ENCODE measurements around the gene ESYT2. TPM values are rescaled to one million over a fixed set of nuclear protein-coding genes. Genes with fewer than 3 reads are reported as not detected.

ESYT2 gene
- polyA plus RNA-seq, 1 donor (not counting 4 experiments of a cell fraction or from before 2014, with no cell fraction given) = 45.9 TPM

DNA sequence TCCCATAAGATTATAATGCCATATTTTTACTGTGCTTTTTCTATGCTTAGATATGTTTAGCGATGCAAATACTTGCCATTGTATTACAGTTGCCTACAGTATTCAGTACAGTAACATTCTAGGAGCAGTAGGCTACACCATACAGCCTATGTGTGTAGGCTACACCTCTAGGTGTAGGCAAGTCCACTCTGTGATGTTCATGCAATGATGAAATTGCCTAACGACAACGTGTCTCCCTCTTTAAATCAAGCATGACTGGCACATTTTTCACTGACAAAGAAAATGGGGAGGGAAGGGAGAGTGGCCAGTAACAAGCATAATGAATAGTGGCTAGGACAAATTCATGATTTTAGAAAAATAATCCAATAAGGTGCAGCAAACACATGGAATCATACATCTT, 126.4 kb downstream of the ESYT2 start:
- FAIRE-seq = no peak
- Histone ChIP-seq H3K4me2 (ENCODE audit: control insufficient read depth, extremely low read depth, insufficient read depth, low read depth, low read length) (peak overlapping the region; percentile 93), H3K79me2 (ENCODE audit: control insufficient read depth, insufficient read depth, low read length) (peaks cover 57% of the 10 kb centered on the region), H3K9me3 (ENCODE audit: control insufficient read depth, low read depth, low read length) (no peaks in the 10 kb centered on the region), H4K20me1 (ENCODE audit: control insufficient read depth, extremely low read depth, insufficient read depth, low read length) (no peaks in the 10 kb centered on the region), H3K9ac (ENCODE audit: control insufficient read depth, extremely low read depth, insufficient read depth, low read length) (no peak overlapping the region), H3K4me1 (ENCODE audit: control insufficient read depth, extremely low read depth, insufficient read depth, low read length) (peaks cover 12% of the 10 kb centered on the region), H3K36me3 (ENCODE audit: control insufficient read depth in 2 of 2, extremely low read depth in 1 of 2, insufficient read depth in 2 of 2, low read length in 2 of 2) (peaks cover 0 to 9% of the 10 kb centered on the region in 2 experiments), H3K9me1 (ENCODE audit: control insufficient read depth, extremely low read depth, insufficient read depth, low read length) (no peaks in the 10 kb centered on the region), H3K4me3 (ENCODE audit: control insufficient read depth in 2 of 3, extremely low read depth in 1 of 3, insufficient read depth in 2 of 3, low read depth in 1 of 3, low read length in 3 of 3) (no peak overlapping the region), H3K27me3 (ENCODE audit: control insufficient read depth, extremely low read depth, insufficient read depth, low read length) (no peaks in the 10 kb centered on the region), H2AFZ (ENCODE audit: control insufficient read depth, low read length) (no peak overlapping the region), H3K27ac (ENCODE audit: control insufficient read depth, insufficient read depth, low read length) (peak overlapping the region; percentile 2)
- DNase-seq (ENCODE audit: low read depth, low spot score) = no peak
- dilution Hi-C loops (cut with MboI; ENCODE audit: extremely low pct_ligation_motif_present, low sequenced_read_pairs) = no loop called here
- TF ChIP-seq EZH2 (IDR thresholded peaks at IDR 0.05; ENCODE audit: low read length) = no peak
- TF ChIP-seq, protein P1, sequence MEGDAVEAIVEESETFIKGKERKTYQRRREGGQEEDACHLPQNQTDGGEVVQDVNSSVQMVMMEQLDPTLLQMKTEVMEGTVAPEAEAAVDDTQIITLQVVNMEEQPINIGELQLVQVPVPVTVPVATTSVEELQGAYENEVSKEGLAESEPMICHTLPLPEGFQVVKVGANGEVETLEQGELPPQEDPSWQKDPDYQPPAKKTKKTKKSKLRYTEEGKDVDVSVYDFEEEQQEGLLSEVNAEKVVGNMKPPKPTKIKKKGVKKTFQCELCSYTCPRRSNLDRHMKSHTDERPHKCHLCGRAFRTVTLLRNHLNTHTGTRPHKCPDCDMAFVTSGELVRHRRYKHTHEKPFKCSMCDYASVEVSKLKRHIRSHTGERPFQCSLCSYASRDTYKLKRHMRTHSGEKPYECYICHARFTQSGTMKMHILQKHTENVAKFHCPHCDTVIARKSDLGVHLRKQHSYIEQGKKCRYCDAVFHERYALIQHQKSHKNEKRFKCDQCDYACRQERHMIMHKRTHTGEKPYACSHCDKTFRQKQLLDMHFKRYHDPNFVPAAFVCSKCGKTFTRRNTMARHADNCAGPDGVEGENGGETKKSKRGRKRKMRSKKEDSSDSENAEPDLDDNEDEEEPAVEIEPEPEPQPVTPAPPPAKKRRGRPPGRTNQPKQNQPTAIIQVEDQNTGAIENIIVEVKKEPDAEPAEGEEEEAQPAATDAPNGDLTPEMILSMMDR (optimal IDR thresholded peaks at IDR 0.05 in 1 of 3, IDR thresholded peaks at IDR 0.05 in 1 of 3, conservative IDR thresholded peaks at IDR 0.05 in 1 of 3; ENCODE audit: extremely low read depth in 1 of 3, insufficient read depth in 2 of 3, low read length in 3 of 3) = no peak

- FAIRE-seq = no peak
- Histone ChIP-seq H3K27me3 (ENCODE audit: control insufficient read depth, extremely low read depth, insufficient read depth, low read length) (no peaks in the 10 kb centered on the region), H3K9ac (ENCODE audit: control insufficient read depth, extremely low read depth, insufficient read depth, low read length) (no peak overlapping the region), H3K9me1 (ENCODE audit: control insufficient read depth, extremely low read depth, insufficient read depth, low read length) (no peaks in the 10 kb centered on the region), H2AFZ (ENCODE audit: control insufficient read depth, low read length) (no peak overlapping the region), H3K27ac (ENCODE audit: control insufficient read depth, insufficient read depth, low read length) (no peak overlapping the region), H4K20me1 (ENCODE audit: control insufficient read depth, extremely low read depth, insufficient read depth, low read length) (no peaks in the 10 kb centered on the region), H3K79me2 (ENCODE audit: control insufficient read depth, insufficient read depth, low read length) (peaks cover 59% of the 10 kb centered on the region), H3K4me2 (ENCODE audit: control insufficient read depth, extremely low read depth, insufficient read depth, low read depth, low read length) (no peak overlapping the region), H3K4me3 (ENCODE audit: control insufficient read depth in 2 of 3, extremely low read depth in 1 of 3, insufficient read depth in 2 of 3, low read depth in 1 of 3, low read length in 3 of 3) (no peak overlapping the region), H3K9me3 (ENCODE audit: control insufficient read depth, low read depth, low read length) (no peaks in the 10 kb centered on the region), H3K4me1 (ENCODE audit: control insufficient read depth, extremely low read depth, insufficient read depth, low read length) (peaks cover 12% of the 10 kb centered on the region), H3K36me3 (ENCODE audit: control insufficient read depth in 2 of 2, extremely low read depth in 1 of 2, insufficient read depth in 2 of 2, low read length in 2 of 2) (peaks cover 0 to 9% of the 10 kb centered on the region in 2 experiments)
- dilution Hi-C loops (cut with MboI; ENCODE audit: extremely low pct_ligation_motif_present, low sequenced_read_pairs) = no loop called here
- no peak for DNase-seq (ENCODE audit: low read depth, low spot score)
- TF ChIP-seq EZH2 (IDR thresholded peaks at IDR 0.05; ENCODE audit: low read length) = no peak
- TF ChIP-seq, protein P1 (optimal IDR thresholded peaks at IDR 0.05 in 1 of 3, IDR thresholded peaks at IDR 0.05 in 1 of 3, conservative IDR thresholded peaks at IDR 0.05 in 1 of 3; ENCODE audit: extremely low read depth in 1 of 3, insufficient read depth in 2 of 3, low read length in 3 of 3) = no peak
These were observed 127.1 kb downstream of the ESYT2 start for GRCh38 chr7:158702196-158702595.
